Osteocyte (in vitro differentiated cells): ENCODE measurements around the gene S100A2. TPM values are rescaled to one million over a fixed set of nuclear protein-coding genes. Genes with fewer than 3 reads are reported as not detected.
"Not testable (repeated sequence)": the region's sequence is repeated elsewhere in the genome, so short reads cannot be mapped to it uniquely, and the experiment has no call there.

Experiments used
- DNase-seq: peaks from one replicate; pipeline ENCODE4 v3.0.0; 2021; ENCODE audit warnings: mixed read lengths; ENCODE audit not compliant: unreplicated experiment; ENCODE audit errors: extremely low spot score
- H3K27ac Mint-ChIP-seq: one replicate; pipeline ENCODE4 v1.8.0; 2021; ENCODE audit warnings: mild to moderate bottlenecking, mixed read lengths; ENCODE audit not compliant: unreplicated experiment
- H3K27me3 Mint-ChIP-seq: one replicate; pipeline ENCODE4 v1.8.0; 2021; ENCODE audit warnings: mixed read lengths; ENCODE audit not compliant: unreplicated experiment
- H3K36me3 Mint-ChIP-seq: one replicate; pipeline ENCODE4 v1.8.0; 2021; ENCODE audit warnings: mixed read lengths; ENCODE audit not compliant: unreplicated experiment
- H3K4me1 Mint-ChIP-seq: one replicate; pipeline ENCODE4 v1.8.0; 2021; ENCODE audit warnings: mixed read lengths; ENCODE audit not compliant: unreplicated experiment
- H3K4me3 Mint-ChIP-seq: one replicate; pipeline ENCODE4 v1.8.0; 2021; ENCODE audit warnings: mild to moderate bottlenecking, moderate library complexity, mixed read lengths; ENCODE audit not compliant: unreplicated experiment
- H3K9me3 Mint-ChIP-seq: one replicate; pipeline ENCODE4 v1.8.0; 2021; ENCODE audit warnings: mixed read lengths; ENCODE audit not compliant: unreplicated experiment
- total RNA-seq: library from RNA; stranded (reverse); gene quantifications from 2 replicates; pipeline ENCODE4 v1.2.1, GENCODE V29; 2021
- TF ChIP-seq, protein P1 (sequence below): fragments of 200-600 bp; sonication (generic); IDR thresholded peaks from 2 replicates; pipeline ENCODE4 v1.5.0; 2021; ENCODE audit warnings: antibody characterized with exemption, mild to moderate bottlenecking, moderate library complexity

The S100A2 gene
- total RNA-seq, 1 donor from 2014 or later: 8.9 TPM

DNA sequence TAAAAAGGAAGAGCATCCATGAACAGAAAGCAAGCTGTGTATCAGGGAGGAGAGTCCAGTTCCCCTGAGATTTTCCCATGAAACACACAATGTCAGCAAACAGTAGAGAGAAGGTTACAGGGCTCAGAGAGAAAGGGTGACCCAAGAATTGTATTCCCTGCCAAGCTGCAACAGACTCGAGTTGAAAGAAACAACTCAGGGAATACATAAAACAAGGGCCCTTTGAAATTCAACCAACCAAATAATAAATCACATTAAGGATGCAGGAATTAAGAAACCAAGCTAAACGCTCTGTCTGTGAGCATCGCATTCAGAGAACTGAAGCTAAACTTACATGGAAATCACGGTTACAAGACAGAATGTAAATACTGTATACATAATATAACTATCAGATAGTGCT is 27.1 kb upstream of the S100A2 start:
- H3K9me3 Mint-ChIP-seq: no peaks in the 10 kb centered on the region
- H3K27me3 Mint-ChIP-seq: no peaks in the 10 kb centered on the region
- H3K36me3 Mint-ChIP-seq: no peaks in the 10 kb centered on the region
- TF ChIP-seq, protein P1, sequence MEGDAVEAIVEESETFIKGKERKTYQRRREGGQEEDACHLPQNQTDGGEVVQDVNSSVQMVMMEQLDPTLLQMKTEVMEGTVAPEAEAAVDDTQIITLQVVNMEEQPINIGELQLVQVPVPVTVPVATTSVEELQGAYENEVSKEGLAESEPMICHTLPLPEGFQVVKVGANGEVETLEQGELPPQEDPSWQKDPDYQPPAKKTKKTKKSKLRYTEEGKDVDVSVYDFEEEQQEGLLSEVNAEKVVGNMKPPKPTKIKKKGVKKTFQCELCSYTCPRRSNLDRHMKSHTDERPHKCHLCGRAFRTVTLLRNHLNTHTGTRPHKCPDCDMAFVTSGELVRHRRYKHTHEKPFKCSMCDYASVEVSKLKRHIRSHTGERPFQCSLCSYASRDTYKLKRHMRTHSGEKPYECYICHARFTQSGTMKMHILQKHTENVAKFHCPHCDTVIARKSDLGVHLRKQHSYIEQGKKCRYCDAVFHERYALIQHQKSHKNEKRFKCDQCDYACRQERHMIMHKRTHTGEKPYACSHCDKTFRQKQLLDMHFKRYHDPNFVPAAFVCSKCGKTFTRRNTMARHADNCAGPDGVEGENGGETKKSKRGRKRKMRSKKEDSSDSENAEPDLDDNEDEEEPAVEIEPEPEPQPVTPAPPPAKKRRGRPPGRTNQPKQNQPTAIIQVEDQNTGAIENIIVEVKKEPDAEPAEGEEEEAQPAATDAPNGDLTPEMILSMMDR: no peak
- H3K27ac Mint-ChIP-seq: no peak overlapping the region
- peaks cover 5% of the 10 kb centered on the region for H3K4me1 Mint-ChIP-seq
- DNase-seq: no peak
- H3K4me3 Mint-ChIP-seq: no peak overlapping the region

- H3K4me1 Mint-ChIP-seq: peaks cover 18% of the 10 kb centered on the region
- DNase-seq: no peak
These were observed 22.8 kb upstream of the S100A2 start for GRCh38 chr1:153588482-153588881.

GRCh38 chr1:153588033-153588432 is 22.4 kb upstream of the S100A2 start:
- peaks cover 18% of the 10 kb centered on the region for H3K4me1 Mint-ChIP-seq

More at GRCh38 chr1:153588482-153588881, 22.8 kb upstream of the S100A2 start:
- Mint-ChIP-seq H3K4me3 (no peak overlapping the region), H3K27me3 (no peaks in the 10 kb centered on the region), H3K27ac (no peak overlapping the region), H3K9me3 (no peaks in the 10 kb centered on the region), H3K36me3 (no peaks in the 10 kb centered on the region)
- TF ChIP-seq, protein P1: no peak

DNA sequence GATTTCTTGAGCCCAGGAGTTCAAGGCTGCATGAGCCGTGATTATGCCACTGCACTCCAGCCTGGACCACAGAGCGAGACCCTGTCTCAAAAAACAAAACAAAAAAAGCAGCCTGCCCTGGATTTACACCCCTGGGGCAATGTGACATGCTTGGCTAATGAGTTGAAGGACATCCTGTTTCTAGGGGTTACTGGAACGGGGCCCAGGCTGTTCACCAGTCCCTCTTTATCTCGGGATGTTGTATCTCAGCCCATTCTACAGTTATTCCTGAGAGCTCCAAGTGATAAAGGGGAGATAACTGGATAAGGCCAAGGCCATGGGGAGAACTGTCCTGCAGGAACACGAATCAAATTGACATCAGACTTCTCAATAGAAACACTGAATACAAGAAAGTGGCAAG is 21.7 kb upstream of the S100A2 start:
- H3K36me3 Mint-ChIP-seq: no peaks in the 10 kb centered on the region

More at GRCh38 chr1:153588033-153588432, 22.4 kb upstream of the S100A2 start:
- not testable (repeated sequence) for H3K9me3 Mint-ChIP-seq, H3K27ac Mint-ChIP-seq, DNase-seq, H3K36me3 Mint-ChIP-seq, H3K27me3 Mint-ChIP-seq, H3K4me3 Mint-ChIP-seq

DNA sequence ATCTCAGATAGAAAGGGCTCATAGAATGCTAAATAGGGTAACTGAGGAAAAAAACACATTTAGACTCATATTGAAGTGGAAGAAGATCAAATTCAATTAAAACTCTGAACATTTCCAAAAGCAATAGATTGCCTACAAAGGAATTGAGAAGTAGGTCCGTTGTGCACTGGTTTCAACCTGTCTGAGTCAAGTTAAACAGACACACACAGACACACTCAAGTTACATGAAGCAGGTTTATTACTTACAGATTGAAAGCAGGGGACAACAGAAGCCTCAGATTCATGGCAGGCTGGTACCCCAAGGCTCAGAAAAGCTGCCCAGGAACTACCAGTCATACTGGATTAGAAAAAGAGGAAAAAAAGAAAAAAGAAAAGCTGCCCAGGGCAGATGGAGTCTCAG is 20.7 kb upstream of the S100A2 start:
- Mint-ChIP-seq H3K4me3 (no peak overlapping the region), H3K27ac (no peak overlapping the region), H3K27me3 (no peaks in the 10 kb centered on the region), H3K4me1 (peaks cover 13% of the 10 kb centered on the region), H3K36me3 (no peaks in the 10 kb centered on the region), H3K9me3 (no peaks in the 10 kb centered on the region)
- TF ChIP-seq, protein P1: no peak
- DNase-seq: no peak

More for the DNA sequence above, 21.7 kb upstream of the S100A2 start:
- no peak overlapping the region for H3K27ac Mint-ChIP-seq
- no peak for DNase-seq
- H3K4me1 Mint-ChIP-seq: peaks cover 13% of the 10 kb centered on the region
- no peak overlapping the region for H3K4me3 Mint-ChIP-seq
- no peaks in the 10 kb centered on the region for H3K27me3 Mint-ChIP-seq
- TF ChIP-seq, protein P1: no peak
- H3K9me3 Mint-ChIP-seq: no peaks in the 10 kb centered on the region

DNA sequence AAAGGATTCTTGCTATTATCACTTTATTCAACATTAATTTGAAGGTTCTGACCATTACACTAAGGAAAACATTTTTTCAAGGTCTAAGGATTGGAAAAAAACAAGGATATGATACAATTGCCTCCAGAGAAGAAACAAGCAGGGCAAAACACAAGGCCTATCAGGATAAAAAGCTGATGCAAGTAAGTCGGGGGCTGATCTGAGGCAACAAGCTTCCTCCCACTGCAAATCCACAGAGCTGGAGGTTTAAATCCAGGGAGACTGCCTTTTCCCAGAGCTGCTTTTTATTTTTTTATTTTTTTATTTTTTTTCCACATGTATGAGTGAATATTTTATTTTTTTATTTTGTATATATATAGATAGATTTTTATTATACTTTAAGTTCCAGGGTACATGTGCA is 19.4 kb upstream of the S100A2 start:
- Mint-ChIP-seq H3K27ac (no peak overlapping the region), H3K4me3 (no peak overlapping the region), H3K27me3 (no peaks in the 10 kb centered on the region), H3K36me3 (no peaks in the 10 kb centered on the region), H3K9me3 (no peaks in the 10 kb centered on the region), H3K4me1 (peaks cover 13% of the 10 kb centered on the region)
- DNase-seq: no peak
- TF ChIP-seq, protein P1: no peak
